Right lobe of liver (tissue), 6 donors: ENCODE measurements around the gene HK1. TPM values are rescaled to one million over a fixed set of nuclear protein-coding genes. Genes with fewer than 3 reads are reported as not detected.

Source experiments
- ATAC-seq, 4 donors: fragments of 200-7000 bp; cut with Tn5 transposase; one replicate each; pipeline ENCODE4 v1.9.1; 2020; ENCODE audit warnings: mild to moderate bottlenecking in 4 of 4, moderate library complexity in 4 of 4
- DNase-seq, 3 donors: peaks; one replicate each; pipeline ENCODE4 v3.0.0-alpha.2; 2020
- H3K27ac ChIP-seq, 3 donors: fragments of 200-600 bp; one replicate each; pipeline ENCODE4 v1.8.0; 2022
- H3K27me3 ChIP-seq, 2 donors: fragments of 200-600 bp; one replicate each; pipeline ENCODE4 v1.8.0; 2022
- H3K36me3 ChIP-seq, 4 donors: fragments of 200-600 bp; sonication (generic) in 1 of 4; one replicate each; pipeline versions ENCODE4 v1.5.1 to v1.8.0; 2017 to 2022; ENCODE audit warnings: control low read depth in 1 of 4
- H3K4me1 ChIP-seq, 4 donors: fragments of 200-600 bp; sonication (generic) in 1 of 4; one replicate each; pipeline versions ENCODE4 v1.5.1 to v1.8.0; 2017 to 2022; ENCODE audit warnings: control low read depth in 1 of 4
- H3K4me3 ChIP-seq, 3 donors: fragments of 200-600 bp; one replicate each; pipeline ENCODE4 v1.8.0; 2022
- H3K9me3 ChIP-seq, 4 donors: fragments of 200-600 bp; sonication (generic) in 1 of 4; one replicate each; pipeline versions ENCODE4 v1.5.1 to v1.8.0; 2017 to 2022; ENCODE audit warnings: control low read depth in 1 of 4
- CTCF ChIP-seq, 4 donors: fragments of 200-600 bp in 3 of 4; fragments of 450-650 bp in 1 of 4; IDR thresholded peaks; one replicate each; pipeline versions ENCODE4 v1.5.1 to v1.8.0; 2016 to 2022; ENCODE audit warnings: antibody characterized with exemption in 4 of 4, mild to moderate bottlenecking in 2 of 4
- POLR2A ChIP-seq: fragments of 450-650 bp; IDR thresholded peaks from one replicate; pipeline ENCODE4 v1.6.1; 2017; ENCODE audit warnings: antibody characterized with exemption, mild to moderate bottlenecking
- WGBS: methylation state at CpG from one replicate; pipeline ENCODE4 v1.1.6; 2018; ENCODE audit warnings: low coverage, low lambda C conversion rate; ENCODE audit not compliant: insufficient coverage; ENCODE audit errors: missing lambda C conversion rate; 5-methylcytosine and 5-hydroxymethylcytosine counted together
- intact Hi-C, 2 donors: fragments of 100-400 bp; cut with DNase I; formaldehyde crosslinking; loops; one replicate each; pipeline versions ENCODE4 v1.11.2 to v1.14.1; 2022
- total RNA-seq, 6 experiments: library from RNA; depleted of rRNA in 2 of 6; stranded (reverse); fragments of >200 nt in 2 of 6; fragmentation: NEBNext Ultra II Directional in 3 of 6; extraction: Animal tissue kit (Norgen Biotek cat#: 25700) in 3 of 6; gene quantifications; one replicate each; pipeline versions ENCODE4 v1.1.0 to v1.2.4, GENCODE V29; 2016 to 2023
- donor health status: DM: no; HTN: yes; CAD: no.
- donor health status: DM: no; HTN: no; CAD: no.
- donor health status: DM: no; HTN: no; CAD: no.
- donor health status: DM: no; HTN: yes; CAD: no.
- donor health status: DM: no; HTN: yes; CAD: no.

The HK1 gene
- total RNA-seq, 6 experiments from 2014 or later, result 4.2 to 28.0 (median 7.2) TPM

- no peak for DNase-seq
- whole genome bisulfite sequencing, result 20% methylated on average over 8 of the region's 8 CpGs
- intact Hi-C loops, result no loop called here
- Histone ChIP-seq H3K9me3 (no peaks in the 10 kb centered on the region), H3K4me3 (no peak overlapping the region), H3K36me3 (no peaks in the 10 kb centered on the region), H3K27me3 (no peaks in the 10 kb centered on the region), H3K27ac (no peak overlapping the region), H3K4me1 (no peaks in the 10 kb centered on the region)
- ATAC-seq, result peak; percentile 36 to 51 (median 45)
- no peak for TF ChIP-seq POLR2A
- no peak for TF ChIP-seq CTCF (IDR thresholded peaks at IDR 0.05)
Observed at GRCh38 chr10:69345890-69346474, 67.7 kb downstream of the HK1 start.

DNA sequence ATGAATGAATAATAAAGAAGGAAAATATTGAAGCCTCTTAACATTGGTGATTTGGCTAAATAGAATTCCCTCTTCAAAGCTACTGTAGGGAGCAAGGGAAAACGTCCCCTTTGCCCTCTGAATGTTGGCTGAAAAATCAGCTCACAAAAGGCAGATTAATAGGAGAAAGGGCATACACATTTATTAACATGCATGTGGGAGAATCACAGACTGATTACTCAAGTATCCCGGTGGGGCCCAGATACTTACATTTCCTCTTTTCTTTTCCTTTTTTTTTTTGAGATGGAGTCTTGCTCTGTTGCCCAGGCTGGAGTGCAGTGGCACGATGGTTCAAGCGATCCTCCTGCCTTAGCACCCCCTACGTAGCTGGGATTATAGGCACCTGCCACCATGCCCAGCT lies 68.5 kb downstream of the HK1 start:
- H3K27me3 ChIP-seq, result no peaks in the 10 kb centered on the region
- no peaks in the 10 kb centered on the region for H3K4me1 ChIP-seq
- DNase-seq, result no peak
- no peaks in the 10 kb centered on the region for H3K9me3 ChIP-seq
- no peaks in the 10 kb centered on the region for H3K36me3 ChIP-seq
- intact Hi-C loops, result no loop called here
- WGBS, result 37% methylated on average over 5 of the region's 5 CpGs
- ATAC-seq, result no peak
- TF ChIP-seq CTCF (IDR thresholded peaks at IDR 0.05) (no peak), POLR2A (no peak)
- no peak overlapping the region for H3K27ac ChIP-seq
- no peak overlapping the region for H3K4me3 ChIP-seq

GRCh38 chr10:69348816-69349541 lies 70.7 kb downstream of the HK1 start:
- Histone ChIP-seq H3K4me1 (no peaks in the 10 kb centered on the region), H3K27me3 (no peaks in the 10 kb centered on the region), H3K4me3 (no peak overlapping the region), H3K9me3 (no peaks in the 10 kb centered on the region), H3K36me3 (no peaks in the 10 kb centered on the region), H3K27ac (peak overlapping the region in 1 of 3 donors; percentile 4)
- DNase-seq, result no peak
- no peak for TF ChIP-seq POLR2A
- no peak for TF ChIP-seq CTCF (IDR thresholded peaks at IDR 0.05)
- ATAC-seq, result peak in 3 of 4 donors; percentile 28 to 48 (median 43)
- WGBS, result 61% methylated on average over 8 of the region's 10 CpGs
- intact Hi-C loops, result no loop called here

DNA sequence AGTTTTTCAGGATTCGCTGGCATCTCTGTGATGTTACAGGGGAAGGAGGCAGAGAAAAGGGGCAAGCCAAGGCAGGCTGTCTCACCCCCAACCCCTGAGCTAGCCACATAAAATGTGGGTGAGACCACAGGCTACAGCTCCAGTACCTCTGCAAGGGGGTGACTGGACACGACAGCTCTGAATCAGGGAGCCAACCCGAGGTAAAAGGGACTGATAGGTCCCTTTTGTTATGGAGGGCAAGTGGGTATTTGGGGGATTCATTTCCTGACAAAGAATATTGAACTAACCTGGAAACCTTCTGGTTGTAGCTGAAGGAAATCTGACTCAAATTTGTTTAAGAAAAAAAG lies 71.2 kb downstream of the HK1 start:
- WGBS, result 70% methylated on average over 3 of the region's 3 CpGs
- no peak overlapping the region for H3K27ac ChIP-seq
- DNase-seq (no peak), ATAC-seq (no peak)
- no peak for TF ChIP-seq POLR2A
- no peak overlapping the region for H3K4me3 ChIP-seq
- no peaks in the 10 kb centered on the region for H3K4me1 ChIP-seq
- no peaks in the 10 kb centered on the region for H3K27me3 ChIP-seq
- H3K9me3 ChIP-seq, result no peaks in the 10 kb centered on the region
- intact Hi-C loops, result no loop called here
- H3K36me3 ChIP-seq, result no peaks in the 10 kb centered on the region

- intact Hi-C loops, result no loop called here
- 72% methylated on average over 4 of the region's 4 CpGs for WGBS
- Histone ChIP-seq H3K27me3 (no peaks in the 10 kb centered on the region), H3K9me3 (no peaks in the 10 kb centered on the region), H3K4me1 (no peaks in the 10 kb centered on the region), H3K27ac (no peak overlapping the region), H3K36me3 (no peaks in the 10 kb centered on the region), H3K4me3 (no peak overlapping the region)
- DNase-seq (no peak), ATAC-seq (no peak)
- TF ChIP-seq CTCF (IDR thresholded peaks at IDR 0.05) (no peak), POLR2A (no peak)
Observed at GRCh38 chr10:69351589-69351988, 73.3 kb downstream of the HK1 start.
